A549 (cell line): ENCODE measurements around the gene CNOT6. TPM values are rescaled to one million over a fixed set of nuclear protein-coding genes. Genes with fewer than 3 reads are reported as not detected.

Source experiments
- ATAC-seq, 2 experiments: fragments of 200-7000 bp in 1 of 2; fragments of >200 bp in 1 of 2; cut with Nextera tagmentation in 1 of 2; cut with Tn5 transposase in 1 of 2; 3 replicates each; pipeline versions ENCODE4 v1.8.0 to v1.9.1; 2018 to 2020; ENCODE audit warnings: mild to moderate bottlenecking in 1 of 2, moderate library complexity in 1 of 2
- CTCF ChIA-PET: fragments of 300-600 bp; sonication (Branson Sonifier 250); formaldehyde crosslinking; extraction: SDS; loops from one replicate; lab custom pipeline; 2021; ENCODE audit warnings: antibody characterized with exemption, inconsistent platforms; lab: Yijun Ruan, JAX
- POLR2A ChIA-PET: fragments of 350-600 bp; formaldehyde crosslinking; extraction: SDS; loops from one replicate; lab custom pipeline; 2021; ENCODE audit warnings: antibody characterized with exemption, inconsistent platforms; lab: Yijun Ruan, JAX
- DNase-seq, 2 experiments: peaks; one replicate each; pipeline versions ENCODE4 v3.0.0 to v3.0.0-alpha.2; 2011 to 2016; ENCODE audit warnings: low read depth in 1 of 2, low spot score in 1 of 2
- FAIRE-seq: peaks from 2 replicates; lab custom pipeline; 2011; peaks lifted over from hg19 to GRCh38; lab: Jason Lieb, UNC
- H3K27ac ChIP-seq, 2 experiments: fragments of >200 bp; sonication (Bioruptor Twin); formaldehyde crosslinking; 3 replicates each; pipeline ENCODE4 v1.5.1; 2016 to 2017
- H3K4me1 ChIP-seq: fragments of >200 bp; sonication (Bioruptor Twin); formaldehyde crosslinking; 3 replicates; pipeline ENCODE4 v1.6.1; 2016
- H3K4me2 ChIP-seq: fragments of >200 bp; sonication (Bioruptor Twin); formaldehyde crosslinking; 3 replicates; pipeline ENCODE4 v1.6.1; 2016
- H3K4me3 ChIP-seq: fragments of >200 bp; sonication (Bioruptor Twin); formaldehyde crosslinking; 3 replicates; pipeline ENCODE4 v1.5.1; 2016
- H3K9me3 ChIP-seq: fragments of >200 bp; sonication (Bioruptor Twin); formaldehyde crosslinking; 3 replicates; pipeline ENCODE4 v1.6.1; 2016
- CHD2 ChIP-seq: fragments of 150-350 bp; IDR thresholded peaks from 2 replicates; pipeline ENCODE4 v1.6.1; 2014; ENCODE audit warnings: low read length; ENCODE audit not compliant: partially characterized antibody
- EHMT2 ChIP-seq: fragments of 200-600 bp; sonication (generic); IDR thresholded peaks from 2 replicates; pipeline ENCODE4 v1.6.1; 2016; ENCODE audit warnings: antibody characterized with exemption, low read depth, mild to moderate bottlenecking, moderate library complexity
- HDAC2 ChIP-seq: fragments of 200-600 bp; sonication (generic); IDR thresholded peaks from 2 replicates; pipeline ENCODE4 v1.6.1; 2016
- HEYL ChIP-seq: fragments of 250-450 bp; sonication (Bioruptor Pico); IDR thresholded peaks from 2 replicates; pipeline ENCODE4 v1.8.0; 2021; ENCODE audit warnings: mild to moderate bottlenecking, moderate library complexity
- HOXB5 ChIP-seq: fragments of 250-450 bp; sonication (Bioruptor Pico); IDR thresholded peaks from 2 replicates; pipeline ENCODE4 v1.5.0; 2020; ENCODE audit warnings: mild to moderate bottlenecking, moderate library complexity
- JUN ChIP-seq, 2 experiments: fragments of >200 bp; sonication (Bioruptor Twin); formaldehyde crosslinking; IDR thresholded peaks; 2 replicates in 1 of 2; 3 replicates in 1 of 2; pipeline ENCODE4 v1.6.1; 2016 to 2017
- MAZ ChIP-seq: fragments of 150-350 bp; IDR thresholded peaks from 2 replicates; pipeline ENCODE4 v1.6.1; 2014; ENCODE audit warnings: antibody characterized with exemption, low read depth, low read length, borderline replicate concordance
- MYC ChIP-seq: IDR thresholded peaks from 2 replicates; pipeline ENCODE4 v1.6.1; 2012; ENCODE audit warnings: mild to moderate bottlenecking, inconsistent platforms, low read length, improper control_type of control experiment, borderline replicate concordance
- PHF8 ChIP-seq: fragments of 200-600 bp; sonication (generic); IDR thresholded peaks from 2 replicates; pipeline ENCODE4 v1.6.1; 2016; ENCODE audit warnings: low read depth, mild to moderate bottlenecking, antibody characterized with exemption, moderate library complexity, borderline replicate concordance
- POLR2A ChIP-seq: IDR thresholded peaks from 2 replicates; pipeline ENCODE4 v1.6.1; 2012; ENCODE audit warnings: mild to moderate bottlenecking, low read length
- RAD21 ChIP-seq, 2 experiments: fragments of >200 bp in 1 of 2; sonication (Bioruptor Twin) in 1 of 2; formaldehyde crosslinking in 1 of 2; IDR thresholded peaks in 1 of 2; conservative IDR thresholded peaks in 1 of 2; 2 replicates in 1 of 2; 3 replicates in 1 of 2; pipeline ENCODE4 v1.6.1; 2012 to 2018; ENCODE audit warnings: inconsistent platforms in 1 of 2
- SMC3 ChIP-seq: fragments of >200 bp; sonication (Bioruptor Twin); formaldehyde crosslinking; IDR thresholded peaks from 3 replicates; pipeline ENCODE4 v1.6.1; 2018; ENCODE audit warnings: inconsistent platforms
- SREBF2 ChIP-seq: fragments of 450-650 bp; IDR thresholded peaks from 2 replicates; pipeline ENCODE4 v1.6.1; 2014; ENCODE audit warnings: mild to moderate bottlenecking, moderate library complexity
- TFCP2L1 ChIP-seq: fragments of 250-450 bp; sonication (Bioruptor Pico); IDR thresholded peaks from 2 replicates; pipeline ENCODE4 v1.5.0; 2021; ENCODE audit warnings: mild to moderate bottlenecking
- TP53 ChIP-seq: fragments of 250-450 bp; sonication (Bioruptor Pico); IDR thresholded peaks from 2 replicates; pipeline ENCODE4 v1.5.0; 2021; ENCODE audit warnings: mild to moderate bottlenecking, moderate library complexity
- ZNF302 ChIP-seq: fragments of 250-450 bp; sonication (Bioruptor Pico); IDR thresholded peaks from 2 replicates; pipeline ENCODE4 v1.9.0; 2021; ENCODE audit warnings: inconsistent platforms, mild to moderate bottlenecking, moderate library complexity
- ZSCAN20 ChIP-seq: fragments of 250-450 bp; sonication (Bioruptor Pico); IDR thresholded peaks from 2 replicates; pipeline ENCODE4 v1.8.0; 2022; ENCODE audit warnings: mild to moderate bottlenecking, moderate library complexity
- WGBS: methylation state at CpG from one replicate; pipeline ENCODE4 v1.1.6; 2017; ENCODE audit errors: missing lambda C conversion rate; 5-methylcytosine and 5-hydroxymethylcytosine counted together
- polyA plus RNA-seq, 4 experiments: library from polyadenylated mRNA; depleted of rRNA in 3 of 4; stranded (reverse); fragments of >200 nt; fragmentation: RNase III in 1 of 4; extraction: RNeasy Plus Mini Kit Qiagen cat#74134 plus additional on column Dnase treatment in 1 of 4; gene quantifications; 2 replicates in 3 of 4; 3 replicates in 1 of 4; pipeline ENCODE4 v1.2.3, GENCODE V29; 2011 to 2017
- TF ChIP-seq, protein P1 (sequence below): fragments of 250-450 bp; sonication (Bioruptor Pico); IDR thresholded peaks from 2 replicates; pipeline ENCODE4 v1.5.0; 2021; ENCODE audit warnings: mild to moderate bottlenecking, moderate library complexity, borderline replicate concordance
- TF ChIP-seq, protein P2 (sequence below): fragments of >200 bp; sonication (Bioruptor Twin); formaldehyde crosslinking; IDR thresholded peaks from 2 replicates; pipeline ENCODE4 v1.6.1; 2016
- TF ChIP-seq, protein P3 (sequence below): fragments of 250-450 bp; sonication (Bioruptor Pico); IDR thresholded peaks from 2 replicates; pipeline ENCODE4 v1.5.0; 2020; ENCODE audit warnings: low read depth, mild to moderate bottlenecking, moderate library complexity
- TF ChIP-seq, protein P4 (sequence below): fragments of >200 bp; sonication (Bioruptor Twin); formaldehyde crosslinking; IDR thresholded peaks from 3 replicates; pipeline ENCODE4 v1.6.1; 2016
- TF ChIP-seq, protein P5 (sequence below): fragments of 450-650 bp; IDR thresholded peaks from 2 replicates; pipeline ENCODE4 v1.6.1; 2014; ENCODE audit warnings: antibody characterized with exemption
- TF ChIP-seq, protein P6 (sequence below): fragments of >200 bp; sonication (Bioruptor Twin); formaldehyde crosslinking; IDR thresholded peaks from 3 replicates; pipeline ENCODE4 v1.5.1; 2016

CNOT6 gene
- polyA plus RNA-seq, 2 of the 4 experiments (the other 2 are of a cell fraction) = 18.2 to 28.5 TPM

DNA sequence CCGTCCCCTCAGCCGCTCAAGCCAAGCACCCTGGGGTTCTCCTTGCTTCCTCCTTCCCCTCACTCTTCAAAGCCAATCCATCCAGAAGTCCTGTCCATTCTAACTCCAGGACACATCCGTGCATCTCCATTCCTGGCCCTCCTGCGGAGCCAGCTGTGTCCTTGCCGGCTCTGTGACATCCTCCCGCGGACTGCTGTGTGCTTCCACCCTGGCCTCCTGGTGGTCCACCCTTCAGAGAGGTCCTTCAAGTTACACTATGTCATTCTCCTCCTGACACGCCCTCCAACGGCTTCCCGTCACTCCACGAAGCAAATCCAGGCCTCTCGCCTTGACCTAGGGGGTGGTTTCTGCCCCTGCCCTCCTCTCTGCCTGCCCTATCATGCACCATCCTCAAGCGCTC, 110.1 kb downstream of the CNOT6 start:
- FAIRE-seq (no peak), ATAC-seq (no peak), DNase-seq (no peak)
- H3K27ac ChIP-seq = no peak overlapping the region
- WGBS = 77% methylated on average over 13 of the region's 13 CpGs
- no peak overlapping the region for H3K4me2 ChIP-seq
- ChIA-PET POLR2A (no interaction called here), CTCF (interaction anchor here (1.6 to 2.5 kb wide), 3 partner anchors 15 to 33 kb away, joined by 7 to 14 read pairs (median 9); no protein-coding TSS in a partner anchor)
- TF ChIP-seq HOXB5 (CRISPR knock-in tag) = no peak
- no peak for TF ChIP-seq POLR2A
- no peak for TF ChIP-seq SREBF2
- TF ChIP-seq MAZ = no peak
- no peak for TF ChIP-seq CHD2
- TF ChIP-seq, protein P1, sequence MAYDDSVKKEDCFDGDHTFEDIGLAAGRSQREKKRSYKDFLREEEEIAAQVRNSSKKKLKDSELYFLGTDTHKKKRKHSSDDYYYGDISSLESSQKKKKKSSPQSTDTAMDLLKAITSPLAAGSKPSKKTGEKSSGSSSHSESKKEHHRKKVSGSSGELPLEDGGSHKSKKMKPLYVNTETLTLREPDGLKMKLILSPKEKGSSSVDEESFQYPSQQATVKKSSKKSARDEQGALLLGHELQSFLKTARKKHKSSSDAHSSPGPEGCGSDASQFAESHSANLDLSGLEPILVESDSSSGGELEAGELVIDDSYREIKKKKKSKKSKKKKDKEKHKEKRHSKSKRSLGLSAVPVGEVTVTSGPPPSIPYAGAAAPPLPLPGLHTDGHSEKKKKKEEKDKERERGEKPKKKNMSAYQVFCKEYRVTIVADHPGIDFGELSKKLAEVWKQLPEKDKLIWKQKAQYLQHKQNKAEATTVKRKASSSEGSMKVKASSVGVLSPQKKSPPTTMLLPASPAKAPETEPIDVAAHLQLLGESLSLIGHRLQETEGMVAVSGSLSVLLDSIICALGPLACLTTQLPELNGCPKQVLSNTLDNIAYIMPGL = no peak
- no peak for TF ChIP-seq ZSCAN20
- TF ChIP-seq HEYL = no peak
- TF ChIP-seq HDAC2 = no peak
- TF ChIP-seq, protein P2, sequence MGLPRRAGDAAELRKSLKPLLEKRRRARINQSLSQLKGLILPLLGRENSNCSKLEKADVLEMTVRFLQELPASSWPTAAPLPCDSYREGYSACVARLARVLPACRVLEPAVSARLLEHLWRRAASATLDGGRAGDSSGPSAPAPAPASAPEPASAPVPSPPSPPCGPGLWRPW = no peak
- TF ChIP-seq JUN (IDR thresholded peaks at IDR 0.05) = no peak
- TF ChIP-seq MYC = no peak
- no peak for TF ChIP-seq EHMT2
- TF ChIP-seq, protein P3, sequence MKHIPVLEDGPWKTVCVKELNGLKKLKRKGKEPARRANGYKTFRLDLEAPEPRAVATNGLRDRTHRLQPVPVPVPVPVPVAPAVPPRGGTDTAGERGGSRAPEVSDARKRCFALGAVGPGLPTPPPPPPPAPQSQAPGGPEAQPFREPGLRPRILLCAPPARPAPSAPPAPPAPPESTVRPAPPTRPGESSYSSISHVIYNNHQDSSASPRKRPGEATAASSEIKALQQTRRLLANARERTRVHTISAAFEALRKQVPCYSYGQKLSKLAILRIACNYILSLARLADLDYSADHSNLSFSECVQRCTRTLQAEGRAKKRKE (CRISPR knock-in tag) = no peak
- TF ChIP-seq, protein P4, sequence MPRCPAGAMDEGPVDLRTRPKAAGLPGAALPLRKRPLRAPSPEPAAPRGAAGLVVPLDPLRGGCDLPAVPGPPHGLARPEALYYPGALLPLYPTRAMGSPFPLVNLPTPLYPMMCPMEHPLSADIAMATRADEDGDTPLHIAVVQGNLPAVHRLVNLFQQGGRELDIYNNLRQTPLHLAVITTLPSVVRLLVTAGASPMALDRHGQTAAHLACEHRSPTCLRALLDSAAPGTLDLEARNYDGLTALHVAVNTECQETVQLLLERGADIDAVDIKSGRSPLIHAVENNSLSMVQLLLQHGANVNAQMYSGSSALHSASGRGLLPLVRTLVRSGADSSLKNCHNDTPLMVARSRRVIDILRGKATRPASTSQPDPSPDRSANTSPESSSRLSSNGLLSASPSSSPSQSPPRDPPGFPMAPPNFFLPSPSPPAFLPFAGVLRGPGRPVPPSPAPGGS = no peak
- no peak for TF ChIP-seq TFCP2L1
- H3K9me3 ChIP-seq = no peaks in the 10 kb centered on the region
- no peaks in the 10 kb centered on the region for H3K4me1 ChIP-seq
- H3K4me3 ChIP-seq = no peak overlapping the region

DNA sequence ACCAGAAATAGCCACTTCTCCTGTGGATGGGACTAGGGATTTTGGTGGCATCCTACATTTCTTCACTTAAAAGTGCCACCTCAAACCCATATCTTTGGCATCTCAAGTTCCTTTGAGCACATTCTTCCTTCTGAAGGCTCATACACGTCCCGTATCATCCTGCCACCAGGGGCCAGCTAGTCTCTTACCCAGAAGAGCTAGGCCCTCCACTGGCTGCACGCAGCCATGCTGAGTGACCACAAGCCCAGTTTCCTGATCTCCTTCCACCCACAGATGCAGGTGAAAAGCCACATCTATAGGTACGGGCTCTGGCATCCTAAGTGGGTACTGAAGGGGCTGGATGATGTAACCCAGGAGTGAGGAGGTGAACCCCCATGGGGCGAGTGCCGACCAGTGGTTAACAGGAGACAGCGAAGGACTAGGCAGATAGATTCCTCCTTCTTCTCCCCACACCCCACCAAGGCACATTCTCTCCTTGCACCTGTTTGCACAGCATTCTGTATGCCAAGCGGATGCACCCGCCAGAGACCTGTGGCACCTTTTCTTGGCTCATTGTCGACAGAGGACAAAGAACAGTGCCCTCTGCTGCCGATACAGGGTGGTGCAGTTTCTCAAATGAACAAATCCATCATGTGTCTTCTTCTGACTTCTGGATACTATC, 111.5 kb downstream of the CNOT6 start:
- no peaks in the 10 kb centered on the region for H3K9me3 ChIP-seq
- WGBS = 52% methylated on average over 11 of the region's 11 CpGs
- CTCF ChIA-PET = interaction anchor here (0.7 to 2.9 kb wide), 30 partner anchors 9 to 478 kb away, joined by 3 to 14 read pairs (median 4); no protein-coding TSS in a partner anchor
- FAIRE-seq (peak; percentile 76), DNase-seq (peak; percentile 61 to 77), ATAC-seq (peak; percentile 58 to 75; a peak in 5 of 6 replicates)
- POLR2A ChIA-PET = no interaction called here
- TF ChIP-seq, protein P5, sequence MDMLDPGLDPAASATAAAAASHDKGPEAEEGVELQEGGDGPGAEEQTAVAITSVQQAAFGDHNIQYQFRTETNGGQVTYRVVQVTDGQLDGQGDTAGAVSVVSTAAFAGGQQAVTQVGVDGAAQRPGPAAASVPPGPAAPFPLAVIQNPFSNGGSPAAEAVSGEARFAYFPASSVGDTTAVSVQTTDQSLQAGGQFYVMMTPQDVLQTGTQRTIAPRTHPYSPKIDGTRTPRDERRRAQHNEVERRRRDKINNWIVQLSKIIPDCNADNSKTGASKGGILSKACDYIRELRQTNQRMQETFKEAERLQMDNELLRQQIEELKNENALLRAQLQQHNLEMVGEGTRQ = no peak
- TF ChIP-seq ZNF302 (CRISPR knock-in tag) (no peak), RAD21 (conservative IDR thresholded peaks at IDR 0.05 in 1 of 2, IDR thresholded peaks at IDR 0.05 in 1 of 2) (peak; percentile 57 to 71), SMC3 (peak; percentile 74), PHF8 (no peak), TP53 (no peak), JUN (IDR thresholded peaks at IDR 0.05) (no peak)
- TF ChIP-seq, protein P6, sequence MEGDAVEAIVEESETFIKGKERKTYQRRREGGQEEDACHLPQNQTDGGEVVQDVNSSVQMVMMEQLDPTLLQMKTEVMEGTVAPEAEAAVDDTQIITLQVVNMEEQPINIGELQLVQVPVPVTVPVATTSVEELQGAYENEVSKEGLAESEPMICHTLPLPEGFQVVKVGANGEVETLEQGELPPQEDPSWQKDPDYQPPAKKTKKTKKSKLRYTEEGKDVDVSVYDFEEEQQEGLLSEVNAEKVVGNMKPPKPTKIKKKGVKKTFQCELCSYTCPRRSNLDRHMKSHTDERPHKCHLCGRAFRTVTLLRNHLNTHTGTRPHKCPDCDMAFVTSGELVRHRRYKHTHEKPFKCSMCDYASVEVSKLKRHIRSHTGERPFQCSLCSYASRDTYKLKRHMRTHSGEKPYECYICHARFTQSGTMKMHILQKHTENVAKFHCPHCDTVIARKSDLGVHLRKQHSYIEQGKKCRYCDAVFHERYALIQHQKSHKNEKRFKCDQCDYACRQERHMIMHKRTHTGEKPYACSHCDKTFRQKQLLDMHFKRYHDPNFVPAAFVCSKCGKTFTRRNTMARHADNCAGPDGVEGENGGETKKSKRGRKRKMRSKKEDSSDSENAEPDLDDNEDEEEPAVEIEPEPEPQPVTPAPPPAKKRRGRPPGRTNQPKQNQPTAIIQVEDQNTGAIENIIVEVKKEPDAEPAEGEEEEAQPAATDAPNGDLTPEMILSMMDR = peak; percentile 82
- no peaks in the 10 kb centered on the region for H3K4me1 ChIP-seq
- H3K4me3 ChIP-seq = no peak overlapping the region
- no peak overlapping the region for H3K4me2 ChIP-seq
- no peak overlapping the region for H3K27ac ChIP-seq
